ENCODE results near the gene ZNF335.
"Not testable (repeated sequence)": the region's sequence is repeated elsewhere in the genome, so short reads cannot be mapped to it uniquely, and the experiment has no call there.

Gene ZNF335

GRCh38 chr20:45909817-45910669 is 62.0 kb downstream of the ZNF335 start:
- no peak for DNase-seq

- DNase-seq: no peak
These were observed 62.6 kb downstream of the ZNF335 start for GRCh38 chr20:45909336-45909808.

- DNase-seq: no peak
These were observed 63.9 kb downstream of the ZNF335 start for GRCh38 chr20:45908084-45908483.

GRCh38 chr20:45907219-45907948 is 64.6 kb downstream of the ZNF335 start:
- DNase-seq: no peak

GRCh38 chr20:45905505-45906079 is 66.4 kb downstream of the ZNF335 start:
- no peak for DNase-seq

- no peak for DNase-seq
These were observed 67.2 kb downstream of the ZNF335 start for GRCh38 chr20:45904583-45905504.

GRCh38 chr20:45902199-45902701 is 69.8 kb downstream of the ZNF335 start:
- DNase-seq: no peak

GRCh38 chr20:45901332-45901731 is 70.7 kb downstream of the ZNF335 start:
- DNase-seq: not testable (repeated sequence)

- no peak for DNase-seq
These were observed 72.8 kb downstream of the ZNF335 start for GRCh38 chr20:45899046-45899835.

Measured in CD4-positive, alpha-beta T cell treated with Interleukin-15 for 1 hour (primary cell).